CD4-positive, alpha-beta T cell treated with Interleukin-4 for 4 hours (primary cell): Measurements from ENCODE around the gene SYNDIG1.

ENCODE experiments used
- DNase-seq: peaks from one replicate; pipeline ENCODE4 v3.0.0-alpha.2; 2020

The SYNDIG1 gene

GRCh38 chr20:24477831-24478547 lies 8.6 kb downstream of the SYNDIG1 start:
- no peak for DNase-seq

- DNase-seq, result no peak
These were observed 9.2 kb downstream of the SYNDIG1 start for GRCh38 chr20:24478584-24478983.

- no peak for DNase-seq
These were observed 9.7 kb downstream of the SYNDIG1 start for GRCh38 chr20:24479106-24479505.

- no peak for DNase-seq
These were observed 10.2 kb downstream of the SYNDIG1 start for GRCh38 chr20:24479595-24479994.

GRCh38 chr20:24480509-24480908 lies 11.1 kb downstream of the SYNDIG1 start:
- no peak for DNase-seq

GRCh38 chr20:24481173-24481572 lies 11.7 kb downstream of the SYNDIG1 start:
- no peak for DNase-seq

- no peak for DNase-seq
These were observed 14.1 kb downstream of the SYNDIG1 start for GRCh38 chr20:24483435-24484080.

GRCh38 chr20:24484081-24484450 lies 14.6 kb downstream of the SYNDIG1 start:
- DNase-seq, result no peak

GRCh38 chr20:24485981-24486380 lies 16.6 kb downstream of the SYNDIG1 start:
- DNase-seq, result no peak

GRCh38 chr20:24487240-24487639 lies 17.8 kb downstream of the SYNDIG1 start:
- no peak for DNase-seq

- no peak for DNase-seq
These were observed 18.2 kb downstream of the SYNDIG1 start for GRCh38 chr20:24487648-24488047.

GRCh38 chr20:24488064-24488799 lies 18.8 kb downstream of the SYNDIG1 start:
- no peak for DNase-seq

GRCh38 chr20:24488800-24489175 lies 19.4 kb downstream of the SYNDIG1 start:
- no peak for DNase-seq

GRCh38 chr20:24489193-24489592 lies 19.8 kb downstream of the SYNDIG1 start:
- no peak for DNase-seq

GRCh38 chr20:24489631-24490260 lies 20.3 kb downstream of the SYNDIG1 start:
- DNase-seq, result no peak

- no peak for DNase-seq
These were observed 21.2 kb downstream of the SYNDIG1 start for GRCh38 chr20:24490598-24490997.

GRCh38 chr20:24491041-24491756 lies 21.8 kb downstream of the SYNDIG1 start:
- DNase-seq, result no peak

- no peak for DNase-seq
These were observed 22.7 kb downstream of the SYNDIG1 start for GRCh38 chr20:24492031-24492607.

- no peak for DNase-seq
These were observed 23.3 kb downstream of the SYNDIG1 start for GRCh38 chr20:24492698-24493097.

GRCh38 chr20:24493181-24493580 lies 23.8 kb downstream of the SYNDIG1 start:
- DNase-seq, result no peak

- DNase-seq, result no peak
These were observed 24.4 kb downstream of the SYNDIG1 start for GRCh38 chr20:24493661-24494459.

GRCh38 chr20:24494460-24494920 lies 25.1 kb downstream of the SYNDIG1 start:
- DNase-seq, result no peak
